ENCODE results near the gene GDPD4. TPM values are rescaled to one million over a fixed set of nuclear protein-coding genes. Genes with fewer than 3 reads are reported as not detected.

Gene GDPD4
- total and polyA plus RNA-seq, 4 donors, result not detected

- TF ChIP-seq CTCF (IDR thresholded peaks at IDR 0.05; ENCODE audit: control extremely low read depth, extremely low read depth), result no peak
- no peaks in the 10 kb centered on the region for H3K36me3 ChIP-seq (ENCODE audit: control insufficient read depth in 4 of 4, insufficient read depth in 4 of 4, low read length in 4 of 4)
- ATAC-seq (ENCODE audit: insufficient read depth, low FRiP score) (no peak), DNase-seq (no peak)
- H3K9ac ChIP-seq (ENCODE audit: insufficient read depth in 1 of 2, low read length in 2 of 2), result no peak overlapping the region
- H3K4me1 ChIP-seq (ENCODE audit: control insufficient read depth in 5 of 5, insufficient read depth in 5 of 5, low read length in 5 of 5), result peaks cover 0 to 3% (median 0%) of the 10 kb centered on the region in 5 donors
- H3K4me3 ChIP-seq, result no peak overlapping the region
- no peaks in the 10 kb centered on the region for H3K27me3 ChIP-seq (ENCODE audit: control insufficient read depth in 3 of 3, insufficient read depth in 3 of 3, low read length in 2 of 3)
- WGBS, 2 donors, result 94 to 96% methylated on average over 21 of the region's 21 CpGs
- H3K9me3 ChIP-seq (ENCODE audit: control insufficient read depth in 4 of 4, insufficient read depth in 3 of 4, low read length in 3 of 4), result no peaks in the 10 kb centered on the region
- H3K27ac ChIP-seq (ENCODE audit: low read depth in 1 of 2, low read length in 1 of 2), result no peak overlapping the region
Observed at GRCh38 chr11:77190331-77191075, 111.0 kb downstream of the GDPD4 start.

GRCh38 chr11:77189588-77190210, 111.8 kb downstream of the GDPD4 start:
- ATAC-seq (ENCODE audit: insufficient read depth, low FRiP score) (no peak), DNase-seq (no peak)
- no peaks in the 10 kb centered on the region for H3K27me3 ChIP-seq (ENCODE audit: control insufficient read depth in 3 of 3, insufficient read depth in 3 of 3, low read length in 2 of 3)
- H3K4me3 ChIP-seq, result no peak overlapping the region
- no peaks in the 10 kb centered on the region for H3K36me3 ChIP-seq (ENCODE audit: control insufficient read depth in 4 of 4, insufficient read depth in 4 of 4, low read length in 4 of 4)
- no peak for TF ChIP-seq CTCF (IDR thresholded peaks at IDR 0.05; ENCODE audit: control extremely low read depth, extremely low read depth)
- H3K4me1 ChIP-seq (ENCODE audit: control insufficient read depth in 5 of 5, insufficient read depth in 5 of 5, low read length in 5 of 5), result no peaks in the 10 kb centered on the region
- no peak overlapping the region for H3K27ac ChIP-seq (ENCODE audit: low read depth in 1 of 2, low read length in 1 of 2)
- no peaks in the 10 kb centered on the region for H3K9me3 ChIP-seq (ENCODE audit: control insufficient read depth in 4 of 4, insufficient read depth in 3 of 4, low read length in 3 of 4)
- 92 to 93% methylated on average over 28 of the region's 28 CpGs for WGBS, 2 donors
- H3K9ac ChIP-seq (ENCODE audit: insufficient read depth in 1 of 2, low read length in 2 of 2), result no peak overlapping the region

GRCh38 chr11:77188633-77189491, 112.6 kb downstream of the GDPD4 start:
- H3K9ac ChIP-seq (ENCODE audit: insufficient read depth in 1 of 2, low read length in 2 of 2), result no peak overlapping the region

More at GRCh38 chr11:77188633-77189491, 112.6 kb downstream of the GDPD4 start:
- Histone ChIP-seq H3K4me1 (ENCODE audit: control insufficient read depth in 5 of 5, insufficient read depth in 5 of 5, low read length in 5 of 5) (no peaks in the 10 kb centered on the region), H3K36me3 (ENCODE audit: control insufficient read depth in 4 of 4, insufficient read depth in 4 of 4, low read length in 4 of 4) (no peaks in the 10 kb centered on the region), H3K4me3 (no peak overlapping the region), H3K27me3 (ENCODE audit: control insufficient read depth in 3 of 3, insufficient read depth in 3 of 3, low read length in 2 of 3) (no peaks in the 10 kb centered on the region), H3K9me3 (ENCODE audit: control insufficient read depth in 4 of 4, insufficient read depth in 3 of 4, low read length in 3 of 4) (no peaks in the 10 kb centered on the region), H3K27ac (ENCODE audit: low read depth in 1 of 2, low read length in 1 of 2) (no peak overlapping the region)
- 85% methylated on average over 18 of the region's 18 CpGs for WGBS, 2 donors
- ATAC-seq (ENCODE audit: insufficient read depth, low FRiP score) (no peak), DNase-seq (peak in 1 of 3 donors; percentile 43)
- TF ChIP-seq CTCF (IDR thresholded peaks at IDR 0.05; ENCODE audit: control extremely low read depth, extremely low read depth), result no peak

Data from lung (tissue), 12 donors.